Osteoblast (primary cell): ENCODE data around the gene DDR1. TPM values are rescaled to one million over a fixed set of nuclear protein-coding genes. Genes with fewer than 3 reads are reported as not detected.

Source experiments
- DNase-seq: peaks from one replicate; pipeline ENCODE4 v3.0.0; 2011; ENCODE audit warnings: low spot score, mixed read lengths; ENCODE audit not compliant: insufficient read length; ENCODE audit errors: missing footprints
- H2AFZ ChIP-seq: 2 replicates; pipeline ENCODE4 v1.6.0; 2011; ENCODE audit warnings: mild to moderate bottlenecking, low read length
- H3K27ac ChIP-seq: 2 replicates; pipeline ENCODE4 v1.5.1; 2011; ENCODE audit warnings: mild to moderate bottlenecking, low read depth, low read length, moderate library complexity
- H3K27me3 ChIP-seq: 2 replicates; pipeline ENCODE4 v1.6.0; 2012; ENCODE audit warnings: mild to moderate bottlenecking, control low read depth, inconsistent platforms, low read length, moderate library complexity; ENCODE audit not compliant: insufficient read depth
- H3K36me3 ChIP-seq: 2 replicates; pipeline ENCODE4 v1.5.1; 2011; ENCODE audit warnings: mild to moderate bottlenecking, low read length, control low read depth, moderate library complexity; ENCODE audit not compliant: insufficient read depth
- H3K4me1 ChIP-seq: 2 replicates; pipeline ENCODE4 v1.5.1; 2011; ENCODE audit warnings: mild to moderate bottlenecking, low read length, control low read depth, moderate library complexity; ENCODE audit not compliant: insufficient read depth
- H3K4me2 ChIP-seq: 2 replicates; pipeline ENCODE4 v1.6.0; 2011; ENCODE audit warnings: mild to moderate bottlenecking, low read length; ENCODE audit not compliant: insufficient read depth
- H3K4me3 ChIP-seq: fragments of 200-600 bp; sonication (generic); 3 replicates; pipeline ENCODE4 v1.5.1; 2012; ENCODE audit warnings: mild to moderate bottlenecking, low read length, inconsistent platforms; ENCODE audit not compliant: insufficient read depth
- H3K79me2 ChIP-seq: 2 replicates; pipeline ENCODE4 v1.6.0; 2012; ENCODE audit warnings: mild to moderate bottlenecking, low read length, control low read depth, inconsistent platforms; ENCODE audit not compliant: insufficient read depth
- H3K9me3 ChIP-seq: 2 replicates; pipeline ENCODE4 v1.5.1; 2011; ENCODE audit warnings: low read depth, low read length, control low read depth
- H4K20me1 ChIP-seq: 2 replicates; pipeline ENCODE4 v1.6.0; 2012; ENCODE audit warnings: mild to moderate bottlenecking, low read length, control low read depth; ENCODE audit not compliant: insufficient read depth
- CTCF ChIP-seq: IDR thresholded peaks from 2 replicates; pipeline ENCODE4 v1.5.1; 2011; ENCODE audit warnings: mild to moderate bottlenecking, low read depth, low read length, moderate library complexity; ENCODE audit errors: extremely low read depth
- total RNA-seq: library from RNA; depleted of rRNA; stranded (reverse); fragments of >200 nt; gene quantifications from 2 replicates; pipeline ENCODE4 v1.2.3, GENCODE V29; 2012

Gene DDR1
- total RNA-seq, 1 donor: 22.4 TPM

GRCh38 chr6:30914854-30915590, 30.7 kb downstream of the DDR1 start:
- H3K9me3 ChIP-seq: no peaks in the 10 kb centered on the region
- H3K4me3 ChIP-seq: peak overlapping the region; percentile 71
- H4K20me1 ChIP-seq: no peaks in the 10 kb centered on the region
- H3K27me3 ChIP-seq: no peaks in the 10 kb centered on the region
- TF ChIP-seq CTCF: no peak
- H3K79me2 ChIP-seq: no peaks in the 10 kb centered on the region
- DNase-seq: peak; percentile 52
- H3K36me3 ChIP-seq: peaks cover 56% of the 10 kb centered on the region
- H3K27ac ChIP-seq: peak overlapping the region; percentile 68
- peak overlapping the region; percentile 91 for H3K4me2 ChIP-seq
- H3K4me1 ChIP-seq: peaks cover 19% of the 10 kb centered on the region
- H2AFZ ChIP-seq: peak overlapping the region; percentile 81

GRCh38 chr6:30915591-30915946, 31.2 kb downstream of the DDR1 start:
- Histone ChIP-seq H3K4me1 (peaks cover 19% of the 10 kb centered on the region), H3K27me3 (no peaks in the 10 kb centered on the region), H3K79me2 (no peaks in the 10 kb centered on the region), H4K20me1 (no peaks in the 10 kb centered on the region), H3K27ac (peak overlapping the region; percentile 15), H2AFZ (peak overlapping the region; percentile 42), H3K4me3 (no peak overlapping the region), H3K9me3 (no peaks in the 10 kb centered on the region), H3K4me2 (no peak overlapping the region), H3K36me3 (peaks cover 56% of the 10 kb centered on the region)
- TF ChIP-seq CTCF: peak; percentile 72
- DNase-seq: peak; percentile 98

- no peak overlapping the region for H3K4me2 ChIP-seq
- no peaks in the 10 kb centered on the region for H4K20me1 ChIP-seq
- peaks cover 53% of the 10 kb centered on the region for H3K36me3 ChIP-seq
- H3K27me3 ChIP-seq: no peaks in the 10 kb centered on the region
- H3K9me3 ChIP-seq: no peaks in the 10 kb centered on the region
- peaks cover 19% of the 10 kb centered on the region for H3K4me1 ChIP-seq
- no peak overlapping the region for H3K27ac ChIP-seq
- no peak overlapping the region for H3K4me3 ChIP-seq
- H3K79me2 ChIP-seq: no peaks in the 10 kb centered on the region
- no peak for DNase-seq
- no peak overlapping the region for H2AFZ ChIP-seq
- TF ChIP-seq CTCF: no peak
Observed at GRCh38 chr6:30917041-30917440, 32.7 kb downstream of the DDR1 start.

- Histone ChIP-seq H2AFZ (no peak overlapping the region), H3K4me1 (peaks cover 19% of the 10 kb centered on the region), H3K36me3 (peaks cover 57% of the 10 kb centered on the region), H3K27me3 (no peaks in the 10 kb centered on the region), H3K79me2 (no peaks in the 10 kb centered on the region), H4K20me1 (no peaks in the 10 kb centered on the region), H3K4me3 (no peak overlapping the region), H3K27ac (no peak overlapping the region), H3K4me2 (no peak overlapping the region), H3K9me3 (no peaks in the 10 kb centered on the region)
- no peak for TF ChIP-seq CTCF
- no peak for DNase-seq
Observed at GRCh38 chr6:30917487-30917886, 33.2 kb downstream of the DDR1 start.
